Fibroblast of lung (primary cell): ENCODE data around the gene ERCC6L2. TPM values are rescaled to one million over a fixed set of nuclear protein-coding genes. Genes with fewer than 3 reads are reported as not detected.

Source experiments
- DNase-seq, 2 donors: peaks; one replicate each; pipeline versions ENCODE4 v3.0.0 to v3.0.0-alpha.2; 2010; ENCODE audit warnings: low read depth in 2 of 2
- H2AFZ ChIP-seq: 2 replicates; pipeline ENCODE4 v1.5.1; 2012; ENCODE audit warnings: low read length, control low read depth, inconsistent platforms
- H3K27ac ChIP-seq: 2 replicates; pipeline ENCODE4 v1.5.1; 2011; ENCODE audit warnings: low read length, control low read depth; ENCODE audit not compliant: insufficient read depth
- H3K27me3 ChIP-seq: 2 replicates; pipeline ENCODE4 v1.5.1; 2011; ENCODE audit warnings: mild to moderate bottlenecking, low read length; ENCODE audit not compliant: control insufficient read depth, insufficient read depth
- H3K36me3 ChIP-seq: 2 replicates; pipeline ENCODE4 v1.5.1; 2011; ENCODE audit warnings: low read length; ENCODE audit not compliant: control insufficient read depth, insufficient read depth
- H3K4me1 ChIP-seq: 2 replicates; pipeline ENCODE4 v1.5.1; 2011; ENCODE audit warnings: low read length; ENCODE audit not compliant: control insufficient read depth, insufficient read depth; ENCODE audit errors: extremely low read depth
- H3K4me2 ChIP-seq: 2 replicates; pipeline ENCODE4 v1.5.1; 2011; ENCODE audit warnings: low read length, control low read depth; ENCODE audit not compliant: insufficient read depth; ENCODE audit errors: extremely low read depth
- H3K4me3 ChIP-seq, 4 experiments: fragments of 200-600 bp in 1 of 4; sonication (generic) in 1 of 4; replicated peaks in 1 of 4; 2 replicates each; pipeline ENCODE4 v1.5.1; 2011 to 2016; ENCODE audit warnings: low read length in 4 of 4, low read depth in 3 of 4, mild to moderate bottlenecking in 3 of 4, control low read depth in 2 of 4, inconsistent platforms in 1 of 4, mixed read lengths in 1 of 4; ENCODE audit not compliant: insufficient read depth in 1 of 4; ENCODE audit errors: control extremely low read depth in 1 of 4
- H3K79me2 ChIP-seq: 2 replicates; pipeline ENCODE4 v1.5.1; 2012; ENCODE audit warnings: mild to moderate bottlenecking, low read length, inconsistent platforms; ENCODE audit not compliant: control insufficient read depth, insufficient read depth
- H3K9ac ChIP-seq: 2 replicates; pipeline ENCODE4 v1.5.1; 2011; ENCODE audit warnings: mild to moderate bottlenecking, low read length, control low read depth; ENCODE audit not compliant: insufficient read depth
- H3K9me3 ChIP-seq: 2 replicates; pipeline ENCODE4 v1.5.1; 2012; ENCODE audit warnings: low read depth, low read length; ENCODE audit not compliant: control insufficient read depth, insufficient read depth
- H4K20me1 ChIP-seq: 2 replicates; pipeline ENCODE4 v1.5.1; 2011; ENCODE audit warnings: low read length; ENCODE audit not compliant: control insufficient read depth, insufficient read depth; ENCODE audit errors: extremely low read depth
- EZH2 ChIP-seq: IDR thresholded peaks from 2 replicates; pipeline ENCODE4 v1.5.1; 2012; ENCODE audit warnings: low read length, control low read depth, mild to moderate bottlenecking; ENCODE audit errors: missing control alignments
- polyA minus RNA-seq: library from RNA; depleted of rRNA, polyadenylated mRNA; stranded (reverse); fragments of >200 nt; gene quantifications from 2 replicates; pipeline ENCODE4 v1.2.3, GENCODE V29; 2011; ENCODE audit warnings: low replicate concordance
- polyA plus RNA-seq, 2 donors: library from polyadenylated mRNA; depleted of rRNA in 1 of 2; stranded (reverse) in 1 of 2; unstranded in 1 of 2; fragments of >200 nt; gene quantifications; 2 replicates each; pipeline ENCODE4 v1.2.1, GENCODE V29; 2011 to 2012; ENCODE audit warnings: missing spikeins in 1 of 2
- total RNA-seq: library from RNA; depleted of rRNA; stranded (reverse); fragments of >200 nt; gene quantifications from 2 replicates; pipeline ENCODE4 v1.2.1, GENCODE V29; 2014
- TF ChIP-seq, protein P1 (sequence below), 2 donors: IDR thresholded peaks in 1 of 2; conservative IDR thresholded peaks in 1 of 2; 1 replicate in 1 of 2; 2 replicates in 1 of 2; pipeline ENCODE4 v1.5.1; 2011 to 2012; ENCODE audit warnings: low read length in 2 of 2, control low read depth in 1 of 2, inconsistent platforms in 1 of 2, low read depth in 1 of 2, mild to moderate bottlenecking in 1 of 2

ERCC6L2 gene, protein sequence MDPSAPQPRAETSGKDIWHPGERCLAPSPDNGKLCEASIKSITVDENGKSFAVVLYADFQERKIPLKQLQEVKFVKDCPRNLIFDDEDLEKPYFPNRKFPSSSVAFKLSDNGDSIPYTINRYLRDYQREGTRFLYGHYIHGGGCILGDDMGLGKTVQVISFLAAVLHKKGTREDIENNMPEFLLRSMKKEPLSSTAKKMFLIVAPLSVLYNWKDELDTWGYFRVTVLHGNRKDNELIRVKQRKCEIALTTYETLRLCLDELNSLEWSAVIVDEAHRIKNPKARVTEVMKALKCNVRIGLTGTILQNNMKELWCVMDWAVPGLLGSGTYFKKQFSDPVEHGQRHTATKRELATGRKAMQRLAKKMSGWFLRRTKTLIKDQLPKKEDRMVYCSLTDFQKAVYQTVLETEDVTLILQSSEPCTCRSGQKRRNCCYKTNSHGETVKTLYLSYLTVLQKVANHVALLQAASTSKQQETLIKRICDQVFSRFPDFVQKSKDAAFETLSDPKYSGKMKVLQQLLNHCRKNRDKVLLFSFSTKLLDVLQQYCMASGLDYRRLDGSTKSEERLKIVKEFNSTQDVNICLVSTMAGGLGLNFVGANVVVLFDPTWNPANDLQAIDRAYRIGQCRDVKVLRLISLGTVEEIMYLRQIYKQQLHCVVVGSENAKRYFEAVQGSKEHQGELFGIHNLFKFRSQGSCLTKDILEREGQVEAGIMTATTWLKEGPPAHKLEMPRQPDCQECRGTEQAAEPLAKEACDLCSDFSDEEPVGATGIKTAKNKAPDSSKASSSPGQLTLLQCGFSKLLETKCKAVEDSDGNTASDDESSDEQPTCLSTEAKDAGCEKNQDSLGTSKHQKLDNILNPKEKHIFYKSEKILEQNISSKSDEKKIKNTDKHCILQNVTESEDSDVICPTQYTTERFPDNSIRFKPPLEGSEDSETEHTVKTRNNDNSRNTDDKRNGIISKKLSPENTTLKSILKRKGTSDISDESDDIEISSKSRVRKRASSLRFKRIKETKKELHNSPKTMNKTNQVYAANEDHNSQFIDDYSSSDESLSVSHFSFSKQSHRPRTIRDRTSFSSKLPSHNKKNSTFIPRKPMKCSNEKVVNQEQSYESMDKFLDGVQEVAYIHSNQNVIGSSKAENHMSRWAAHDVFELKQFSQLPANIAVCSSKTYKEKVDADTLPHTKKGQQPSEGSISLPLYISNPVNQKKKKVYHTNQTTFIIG (N-terminal part only)
- 103 and 117 TPM in 2 replicates for total RNA-seq
- 31.2 and 45.0 TPM in 2 replicates for polyA plus RNA-seq
- polyA plus RNA-seq (2012), result 17.8 and 25.9 TPM in 2 replicates
- 5.3 and 7.8 TPM in 2 replicates for polyA minus RNA-seq

DNA sequence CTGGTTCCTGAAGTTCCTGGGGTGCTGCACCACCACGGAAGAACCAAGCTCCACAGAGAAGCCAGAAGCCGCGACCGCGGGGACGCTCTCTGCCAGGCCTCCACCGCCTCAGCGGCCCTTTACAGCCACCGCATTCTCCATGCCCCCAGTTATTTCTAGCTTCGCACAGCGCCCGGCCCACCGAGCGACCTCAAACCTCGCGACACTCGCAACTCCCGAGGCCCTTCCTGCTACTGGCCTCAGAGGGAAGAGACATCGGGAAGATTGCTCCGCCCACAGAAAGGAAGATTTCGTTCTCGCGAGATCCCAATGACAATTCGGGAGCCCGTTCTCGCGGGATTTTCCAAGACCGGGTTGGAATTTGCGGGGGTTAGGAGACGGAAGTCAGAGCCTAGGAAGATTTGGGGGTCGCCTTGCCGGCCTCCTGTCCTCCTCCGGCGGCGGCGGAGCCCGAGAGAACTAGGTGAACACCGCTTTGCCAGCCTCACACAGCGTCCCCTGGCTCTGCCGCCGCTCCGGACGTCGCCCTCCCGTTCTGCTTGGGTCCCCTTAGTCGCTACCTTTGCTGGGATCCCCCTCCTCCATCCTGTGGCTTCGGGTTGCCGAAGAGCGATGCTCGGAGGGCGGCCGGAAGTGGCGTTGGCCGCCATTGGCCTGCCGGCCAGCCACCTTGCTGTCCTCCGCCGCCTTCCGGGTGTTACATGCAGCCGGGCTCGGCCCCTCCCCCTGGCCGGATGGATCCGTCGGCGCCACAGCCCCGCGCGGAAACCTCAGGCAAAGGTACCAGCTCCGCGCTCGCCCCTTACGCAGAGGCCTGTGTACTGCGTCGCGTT lies at the start of gene ERCC6L2:
Gene ERCC6L2, plus strand, starts transcription at position 387 of the 833 bp plus-strand sequence. Its CDS starts 348 bp downstream, at position 735.
- Histone ChIP-seq H3K79me2 (peaks cover 25% of the 10 kb centered on the region), H3K4me1 (peaks cover 8% of the 10 kb centered on the region), H4K20me1 (no peaks in the 10 kb centered on the region), H3K9ac (no peak within 1 kb of the TSS), H3K36me3 (no peaks in the 10 kb centered on the region), H3K9me3 (no peaks in the 10 kb centered on the region), H3K4me2 (peak within 1 kb of the TSS; percentile 98), H3K27me3 (no peaks in the 10 kb centered on the region), H3K4me3 (no peak within 1 kb of the TSS), H2AFZ (peak within 1 kb of the TSS; percentile 95), H3K27ac (no peak within 1 kb of the TSS)
- DNase-seq, result peak; percentile 96 to 99
- TF ChIP-seq, protein P1, sequence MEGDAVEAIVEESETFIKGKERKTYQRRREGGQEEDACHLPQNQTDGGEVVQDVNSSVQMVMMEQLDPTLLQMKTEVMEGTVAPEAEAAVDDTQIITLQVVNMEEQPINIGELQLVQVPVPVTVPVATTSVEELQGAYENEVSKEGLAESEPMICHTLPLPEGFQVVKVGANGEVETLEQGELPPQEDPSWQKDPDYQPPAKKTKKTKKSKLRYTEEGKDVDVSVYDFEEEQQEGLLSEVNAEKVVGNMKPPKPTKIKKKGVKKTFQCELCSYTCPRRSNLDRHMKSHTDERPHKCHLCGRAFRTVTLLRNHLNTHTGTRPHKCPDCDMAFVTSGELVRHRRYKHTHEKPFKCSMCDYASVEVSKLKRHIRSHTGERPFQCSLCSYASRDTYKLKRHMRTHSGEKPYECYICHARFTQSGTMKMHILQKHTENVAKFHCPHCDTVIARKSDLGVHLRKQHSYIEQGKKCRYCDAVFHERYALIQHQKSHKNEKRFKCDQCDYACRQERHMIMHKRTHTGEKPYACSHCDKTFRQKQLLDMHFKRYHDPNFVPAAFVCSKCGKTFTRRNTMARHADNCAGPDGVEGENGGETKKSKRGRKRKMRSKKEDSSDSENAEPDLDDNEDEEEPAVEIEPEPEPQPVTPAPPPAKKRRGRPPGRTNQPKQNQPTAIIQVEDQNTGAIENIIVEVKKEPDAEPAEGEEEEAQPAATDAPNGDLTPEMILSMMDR (conservative IDR thresholded peaks at IDR 0.05 in 1 of 2, IDR thresholded peaks at IDR 0.05 in 1 of 2; ENCODE audit: low read depth in 1 of 2, low read length in 2 of 2), result no peak
- no peak for TF ChIP-seq EZH2

DNA sequence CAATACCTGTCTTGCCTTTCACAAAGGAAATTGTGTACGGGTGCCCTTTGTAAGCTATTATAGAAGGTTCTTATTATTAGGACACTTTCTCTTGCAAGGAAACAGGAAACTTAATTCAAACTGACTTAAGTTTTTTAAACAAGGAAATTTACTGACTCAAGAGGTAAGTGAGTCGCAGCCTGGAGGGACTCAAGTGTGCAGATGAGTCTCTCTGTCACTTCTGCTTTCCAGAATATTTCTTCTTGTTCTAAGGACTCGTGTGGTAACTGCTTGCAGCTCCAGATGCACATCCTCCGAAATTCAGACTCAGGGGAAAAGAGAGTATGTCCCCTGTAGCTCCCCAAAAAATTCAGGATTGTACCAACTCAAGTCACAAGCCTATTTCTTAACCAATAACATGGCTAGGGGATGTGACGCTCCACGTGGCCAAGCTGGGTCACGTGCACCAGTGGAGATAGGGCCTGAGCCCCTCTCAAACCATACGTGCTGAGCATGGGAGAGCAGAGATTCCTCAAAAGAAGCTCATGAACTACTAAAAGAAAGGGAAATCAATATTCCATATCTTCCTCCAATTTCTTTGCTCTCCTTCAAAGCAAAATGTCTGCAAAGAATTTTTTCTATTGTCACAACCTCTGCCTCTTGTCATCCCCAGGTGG lies 49.2 kb upstream of the ERCC6L2 start:
- Histone ChIP-seq H3K4me1 (peaks cover 17% of the 10 kb centered on the region), H3K27me3 (no peaks in the 10 kb centered on the region), H3K9ac (no peak overlapping the region), H3K27ac (no peak overlapping the region), H2AFZ (no peak overlapping the region), H4K20me1 (no peaks in the 10 kb centered on the region), H3K4me3 (no peak overlapping the region), H3K4me2 (no peak overlapping the region), H3K9me3 (no peaks in the 10 kb centered on the region), H3K36me3 (no peaks in the 10 kb centered on the region), H3K79me2 (no peaks in the 10 kb centered on the region)
- no peak for DNase-seq
- TF ChIP-seq, protein P1 (conservative IDR thresholded peaks at IDR 0.05 in 1 of 2, IDR thresholded peaks at IDR 0.05 in 1 of 2; ENCODE audit: low read depth in 1 of 2, low read length in 2 of 2), result no peak
- no peak for TF ChIP-seq EZH2
